ENCODE measurements around the gene ALDH1A3. TPM values are rescaled to one million over a fixed set of nuclear protein-coding genes. Genes with fewer than 3 reads are reported as not detected.
"Not testable (repeated sequence)": the region's sequence is repeated elsewhere in the genome, so short reads cannot be mapped to it uniquely, and the experiment has no call there.

Gene ALDH1A3
- total and polyA plus RNA-seq, 2 of the 4 experiments (the other 2 are of a cell fraction): 3.1 to 5.0 TPM

DNA sequence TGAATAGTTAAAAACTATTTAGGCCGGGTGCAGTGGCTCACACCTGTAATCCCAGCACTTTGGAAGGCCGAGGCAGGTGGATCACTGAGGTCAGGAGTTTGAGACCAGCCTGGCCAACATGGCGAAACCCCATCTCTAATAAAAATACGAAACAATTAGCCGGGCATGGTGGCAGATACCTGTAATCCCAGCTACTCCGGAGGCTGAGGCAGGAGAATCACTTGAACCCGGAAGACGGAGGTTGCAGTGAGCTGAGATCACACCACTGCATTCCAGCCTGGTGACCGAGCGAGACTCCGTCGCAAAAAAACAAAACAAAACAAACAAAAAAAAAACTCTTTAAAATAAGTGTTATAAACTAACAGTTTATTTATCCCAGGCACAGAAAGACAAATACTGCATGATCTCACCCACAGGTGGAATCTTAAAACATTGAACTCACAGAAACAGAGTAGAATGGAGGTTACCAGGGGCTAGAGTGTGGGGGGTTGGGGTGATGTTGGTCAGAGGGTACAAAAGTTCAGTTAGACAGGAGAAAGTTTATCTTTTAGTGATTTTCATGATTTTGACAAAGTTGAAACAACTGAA is 28.1 kb upstream of the ALDH1A3 start:
- not testable (repeated sequence) for BruUV-seq (replicated peaks)

More for the DNA sequence above, 28.1 kb upstream of the ALDH1A3 start:
- H4K5ac ChIP-seq (ENCODE audit: low read depth, low read length); H3K27ac ChIP-seq (ENCODE audit: insufficient read depth, low read length); H3K4ac ChIP-seq (ENCODE audit: low read depth, low read length); ATAC-seq (ENCODE audit: low read depth); H4K8ac ChIP-seq (ENCODE audit: low read depth in 2 of 2, low read length in 2 of 2); H3K27me3 ChIP-seq (ENCODE audit: control insufficient read depth, insufficient read depth, low read length); H3K4me1 ChIP-seq (ENCODE audit: control insufficient read depth, insufficient read depth, low read length); H4K20me1 ChIP-seq (ENCODE audit: insufficient read depth, low read length); H3K9me1 ChIP-seq (ENCODE audit: insufficient read depth, low read length); CTCF ChIA-PET; H4K91ac ChIP-seq (ENCODE audit: insufficient read depth, low read depth, low read length); POLR2A ChIA-PET (ENCODE audit: unreplicated experiment); H3K4me3 ChIP-seq (ENCODE audit: insufficient read depth, low read depth, low read length); H2AK9ac ChIP-seq (replicated peaks; ENCODE audit: low read depth, low read length, poor library complexity); H2BK5ac ChIP-seq (ENCODE audit: low read depth, low read length, poor library complexity, severe bottlenecking); H3K23ac ChIP-seq (ENCODE audit: low read depth, low read length); dilution Hi-C loops (cut with HindIII; ENCODE audit: low sequenced_read_pairs, unreplicated experiment); H3K4me2 ChIP-seq (ENCODE audit: low read depth, low read length); H3K79me1 ChIP-seq (ENCODE audit: low read depth in 1 of 2, low read length in 2 of 2); H2BK15ac ChIP-seq (ENCODE audit: low read depth, low read length); H3K9me3 ChIP-seq (ENCODE audit: control insufficient read depth, insufficient read depth, low read length); intact Hi-C loops (cut with micrococcal nuclease); H2BK20ac ChIP-seq (ENCODE audit: low read depth, low read length); H3K9ac ChIP-seq (ENCODE audit: low read depth, low read length); in situ Hi-C loops (cut with MboI; ENCODE audit: low sequenced_read_pairs); H3K18ac ChIP-seq (ENCODE audit: low read depth, low read length); H3K36me3 ChIP-seq (ENCODE audit: control insufficient read depth, insufficient read depth, low read length); DNase-seq; H2AK5ac ChIP-seq (ENCODE audit: low read depth, low read length); H2BK120ac ChIP-seq (ENCODE audit: low read depth, low read length); H3K56ac ChIP-seq (ENCODE audit: extremely low read depth, insufficient read depth, low read length); H3K14ac ChIP-seq (replicated peaks; ENCODE audit: low read depth, low read length); H2AFZ ChIP-seq (replicated peaks; ENCODE audit: low read length, poor library complexity): not testable (repeated sequence)
- WGBS, 2 experiments (ENCODE audit: extremely low coverage in 2 of 2, insufficient read length in 1 of 2): 80% methylated on average over 1 of the region's 12 CpGs; no CpG with 5 or more reads in 1 of the 2 experiments

Measured in IMR-90 (cell line).